ENCODE measurements around the gene ODAD3. TPM values are rescaled to one million over a fixed set of nuclear protein-coding genes. Genes with fewer than 3 reads are reported as not detected.

The ODAD3 gene
- total and polyA plus RNA-seq, 2 of the 13 experiments (the other 11 are each of a cell fraction or from before 2014, with no cell fraction given) = 0.04 to 0.08 TPM

DNA sequence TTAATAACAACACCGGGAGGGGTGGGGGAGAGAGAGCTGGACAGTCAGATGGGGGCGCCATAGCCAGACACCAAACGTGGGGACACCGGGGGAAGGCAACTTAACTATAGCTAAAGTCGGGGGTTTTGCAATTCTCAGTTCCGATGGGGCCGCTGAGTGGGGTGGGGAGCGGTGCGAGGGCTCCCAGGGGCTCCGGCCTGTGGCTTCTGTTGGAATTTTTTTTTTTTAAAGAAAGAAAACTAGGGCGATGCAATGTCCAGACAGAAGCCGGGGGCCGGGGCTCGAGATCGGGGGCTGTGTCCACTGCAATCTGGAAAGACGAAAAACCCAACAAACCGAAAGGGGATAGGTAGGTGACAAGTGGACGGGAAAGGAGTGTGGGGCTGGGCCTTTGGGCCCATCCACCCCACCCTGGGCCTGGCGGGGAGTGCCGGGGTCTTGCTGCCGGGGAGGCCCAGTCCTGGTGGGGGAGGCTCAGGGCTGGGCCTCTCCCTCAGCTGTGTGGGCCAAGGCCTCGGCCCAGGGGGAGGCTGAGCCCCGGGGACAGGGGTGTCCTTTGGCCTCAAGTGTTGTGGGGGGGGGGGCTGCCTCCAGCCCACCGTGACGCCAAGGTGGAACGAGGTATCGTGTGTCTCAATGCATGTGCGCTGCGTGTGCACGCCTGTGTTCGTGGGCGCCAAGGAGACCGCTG is 17.8 kb upstream of the ODAD3 start:
- 85% methylated on average over 30 of the region's 33 CpGs for WGBS (ENCODE audit: low lambda C conversion rate)
- Histone ChIP-seq H3K79me2 (ENCODE audit: insufficient read depth, low read length) (no peaks in the 10 kb centered on the region), H3K27ac (ENCODE audit: extremely low read length, insufficient read depth, low read length) (no peak overlapping the region), H3K4me1 (ENCODE audit: insufficient read depth, low read length) (peaks cover 18% of the 10 kb centered on the region), H3K4me3 (replicated peaks in 1 of 3; ENCODE audit: insufficient read depth in 1 of 3, low read depth in 2 of 3, low read length in 3 of 3) (no peak overlapping the region), H3K9me3 (ENCODE audit: low read length) (no peaks in the 10 kb centered on the region), H3K9ac (ENCODE audit: insufficient read depth, low read depth, low read length) (no peak overlapping the region), H3K27me3 (ENCODE audit: control insufficient read depth in 1 of 2, insufficient read depth in 2 of 2, low read length in 2 of 2) (peaks cover 0 to 7% of the 10 kb centered on the region in 2 experiments; a peak in 1 of 5 replicates), H3K36me3 (replicated peaks in 1 of 2; ENCODE audit: control insufficient read depth in 1 of 2, insufficient read depth in 2 of 2, low read length in 2 of 2) (peaks cover 8 to 15% of the 10 kb centered on the region in 2 experiments; a peak in 3 of 5 replicates), H2AFZ (ENCODE audit: low read length) (no peak overlapping the region), H3K4me2 (ENCODE audit: low read depth, low read length) (no peak overlapping the region), H4K20me1 (ENCODE audit: insufficient read depth, low read length) (no peaks in the 10 kb centered on the region)
- in situ Hi-C loops (cut with HindIII; ENCODE audit: extremely low pct_ligation_motif_present, low pct_unique_long_range_greater_than_20kb) = loop anchor here (10.0 kb wide), 1 partner anchor 168 kb away; no protein-coding TSS in a partner anchor
- FAIRE-seq (no peak), ATAC-seq (no peak), DNase-seq (ENCODE audit: low spot score) (no peak)
- TF ChIP-seq, protein P1, sequence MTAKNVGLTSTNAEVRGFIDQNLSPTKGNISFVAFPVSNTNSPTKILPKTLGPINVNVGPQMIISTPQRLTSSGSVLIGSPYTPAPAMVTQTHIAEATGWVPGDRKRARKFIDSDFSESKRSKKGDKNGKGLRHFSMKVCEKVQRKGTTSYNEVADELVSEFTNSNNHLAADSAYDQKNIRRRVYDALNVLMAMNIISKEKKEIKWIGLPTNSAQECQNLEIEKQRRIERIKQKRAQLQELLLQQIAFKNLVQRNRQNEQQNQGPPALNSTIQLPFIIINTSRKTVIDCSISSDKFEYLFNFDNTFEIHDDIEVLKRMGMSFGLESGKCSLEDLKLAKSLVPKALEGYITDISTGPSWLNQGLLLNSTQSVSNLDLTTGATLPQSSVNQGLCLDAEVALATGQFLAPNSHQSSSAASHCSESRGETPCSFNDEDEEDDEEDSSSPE (CRISPR knock-in tag; IDR thresholded peaks at IDR 0.05) = no peak
- TF ChIP-seq NPAS2 (CRISPR knock-in tag; IDR thresholded peaks at IDR 0.05; ENCODE audit: borderline replicate concordance) (no peak), ZNF720 (CRISPR knock-in tag; IDR thresholded peaks at IDR 0.05) (no peak), DNMT1 (CRISPR knock-in tag; IDR thresholded peaks at IDR 0.05) (no peak), RBFOX2 (IDR thresholded peaks at IDR 0.05; ENCODE audit: low read depth, low read length) (no peak), HNRNPUL1 (IDR thresholded peaks at IDR 0.05; ENCODE audit: low read depth, low read length) (no peak), ZNF180 (CRISPR knock-in tag; IDR thresholded peaks at IDR 0.05; ENCODE audit: borderline replicate concordance, low read depth) (no peak), REL (CRISPR knock-in tag; conservative IDR thresholded peaks at IDR 0.05) (no peak), ZNF256 (CRISPR knock-in tag; conservative IDR thresholded peaks at IDR 0.05) (no peak), SAP130 (CRISPR knock-in tag; IDR thresholded peaks at IDR 0.05; ENCODE audit: low read depth) (no peak), ZNF746 (CRISPR knock-in tag; IDR thresholded peaks at IDR 0.05) (no peak), ZNF530 (CRISPR knock-in tag; IDR thresholded peaks at IDR 0.05; ENCODE audit: low read depth) (no peak)
- TF ChIP-seq, protein P2, sequence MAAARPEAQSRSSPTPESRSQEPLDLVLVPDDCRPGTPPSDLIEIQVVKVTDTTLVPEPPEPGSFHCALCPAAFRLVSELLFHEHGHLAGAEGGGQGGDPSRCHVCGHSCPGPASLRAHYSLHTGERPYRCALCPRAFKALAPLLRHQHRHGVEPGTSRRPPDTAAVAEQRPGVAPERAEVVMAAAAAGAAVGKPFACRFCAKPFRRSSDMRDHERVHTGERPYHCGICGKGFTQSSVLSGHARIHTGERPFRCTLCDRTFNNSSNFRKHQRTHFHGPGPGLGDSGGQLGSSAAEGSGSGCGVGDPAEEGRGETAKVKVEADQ (CRISPR knock-in tag; IDR thresholded peaks at IDR 0.05; ENCODE audit: borderline replicate concordance) = no peak
- TF ChIP-seq, protein P3, sequence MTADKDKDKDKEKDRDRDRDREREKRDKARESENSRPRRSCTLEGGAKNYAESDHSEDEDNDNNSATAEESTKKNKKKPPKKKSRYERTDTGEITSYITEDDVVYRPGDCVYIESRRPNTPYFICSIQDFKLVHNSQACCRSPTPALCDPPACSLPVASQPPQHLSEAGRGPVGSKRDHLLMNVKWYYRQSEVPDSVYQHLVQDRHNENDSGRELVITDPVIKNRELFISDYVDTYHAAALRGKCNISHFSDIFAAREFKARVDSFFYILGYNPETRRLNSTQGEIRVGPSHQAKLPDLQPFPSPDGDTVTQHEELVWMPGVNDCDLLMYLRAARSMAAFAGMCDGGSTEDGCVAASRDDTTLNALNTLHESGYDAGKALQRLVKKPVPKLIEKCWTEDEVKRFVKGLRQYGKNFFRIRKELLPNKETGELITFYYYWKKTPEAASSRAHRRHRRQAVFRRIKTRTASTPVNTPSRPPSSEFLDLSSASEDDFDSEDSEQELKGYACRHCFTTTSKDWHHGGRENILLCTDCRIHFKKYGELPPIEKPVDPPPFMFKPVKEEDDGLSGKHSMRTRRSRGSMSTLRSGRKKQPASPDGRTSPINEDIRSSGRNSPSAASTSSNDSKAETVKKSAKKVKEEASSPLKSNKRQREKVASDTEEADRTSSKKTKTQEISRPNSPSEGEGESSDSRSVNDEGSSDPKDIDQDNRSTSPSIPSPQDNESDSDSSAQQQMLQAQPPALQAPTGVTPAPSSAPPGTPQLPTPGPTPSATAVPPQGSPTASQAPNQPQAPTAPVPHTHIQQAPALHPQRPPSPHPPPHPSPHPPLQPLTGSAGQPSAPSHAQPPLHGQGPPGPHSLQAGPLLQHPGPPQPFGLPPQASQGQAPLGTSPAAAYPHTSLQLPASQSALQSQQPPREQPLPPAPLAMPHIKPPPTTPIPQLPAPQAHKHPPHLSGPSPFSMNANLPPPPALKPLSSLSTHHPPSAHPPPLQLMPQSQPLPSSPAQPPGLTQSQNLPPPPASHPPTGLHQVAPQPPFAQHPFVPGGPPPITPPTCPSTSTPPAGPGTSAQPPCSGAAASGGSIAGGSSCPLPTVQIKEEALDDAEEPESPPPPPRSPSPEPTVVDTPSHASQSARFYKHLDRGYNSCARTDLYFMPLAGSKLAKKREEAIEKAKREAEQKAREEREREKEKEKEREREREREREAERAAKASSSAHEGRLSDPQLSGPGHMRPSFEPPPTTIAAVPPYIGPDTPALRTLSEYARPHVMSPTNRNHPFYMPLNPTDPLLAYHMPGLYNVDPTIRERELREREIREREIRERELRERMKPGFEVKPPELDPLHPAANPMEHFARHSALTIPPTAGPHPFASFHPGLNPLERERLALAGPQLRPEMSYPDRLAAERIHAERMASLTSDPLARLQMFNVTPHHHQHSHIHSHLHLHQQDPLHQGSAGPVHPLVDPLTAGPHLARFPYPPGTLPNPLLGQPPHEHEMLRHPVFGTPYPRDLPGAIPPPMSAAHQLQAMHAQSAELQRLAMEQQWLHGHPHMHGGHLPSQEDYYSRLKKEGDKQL (CRISPR knock-in tag; IDR thresholded peaks at IDR 0.05; ENCODE audit: low read depth) = no peak
- TF ChIP-seq, protein P4, sequence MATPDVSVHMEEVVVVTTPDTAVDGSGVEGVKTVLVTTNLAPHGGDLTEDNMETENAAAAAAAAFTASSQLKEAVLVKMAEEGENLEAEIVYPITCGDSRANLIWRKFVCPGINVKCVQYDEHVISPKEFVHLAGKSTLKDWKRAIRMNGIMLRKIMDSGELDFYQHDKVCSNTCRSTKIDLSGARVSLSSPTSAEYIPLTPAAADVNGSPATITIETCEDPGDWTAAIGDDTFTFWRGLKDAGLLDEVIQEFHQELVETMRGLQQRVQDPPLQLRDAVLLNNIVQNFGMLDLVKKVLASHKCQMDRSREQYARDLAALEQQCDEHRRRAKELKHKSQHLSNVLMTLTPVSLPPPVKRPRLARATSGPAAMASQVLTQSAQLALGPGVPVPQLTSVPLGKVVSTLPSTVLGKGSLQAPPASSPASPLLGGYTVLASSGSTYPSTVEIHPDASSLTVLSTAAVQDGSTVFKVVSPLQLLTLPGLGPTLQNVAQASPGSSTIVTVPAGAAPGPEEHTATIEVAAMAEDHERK (CRISPR knock-in tag; IDR thresholded peaks at IDR 0.05; ENCODE audit: low read depth) = no peak
- ChIA-PET CTCF (ENCODE audit: low intra/inter-chr PET ratio, low total read pairs) (interaction anchor here (0.7 kb wide), 1 partner anchor 30 kb away, joined by 3 read pairs; no protein-coding TSS in a partner anchor), POLR2A (interaction anchor here (1.1 kb wide), 1 partner anchor 34 kb away, joined by 3 read pairs; the partner anchor contains the start of gene RGL3)
- BruUV-seq (replicated peaks) = no TSS peak
- intact Hi-C loops (cut with micrococcal nuclease; ENCODE audit: unreplicated experiment) = no loop called here
